ENCODE results near the gene USP32. TPM values are rescaled to one million over a fixed set of nuclear protein-coding genes. Genes with fewer than 3 reads are reported as not detected.

The USP32 gene
- total and polyA plus RNA-seq, 10 of the 15 experiments (the other 5 are each of a cell fraction or from before 2014, with no cell fraction given), result 7.8 to 37.3 (median 25.5) TPM

DNA sequence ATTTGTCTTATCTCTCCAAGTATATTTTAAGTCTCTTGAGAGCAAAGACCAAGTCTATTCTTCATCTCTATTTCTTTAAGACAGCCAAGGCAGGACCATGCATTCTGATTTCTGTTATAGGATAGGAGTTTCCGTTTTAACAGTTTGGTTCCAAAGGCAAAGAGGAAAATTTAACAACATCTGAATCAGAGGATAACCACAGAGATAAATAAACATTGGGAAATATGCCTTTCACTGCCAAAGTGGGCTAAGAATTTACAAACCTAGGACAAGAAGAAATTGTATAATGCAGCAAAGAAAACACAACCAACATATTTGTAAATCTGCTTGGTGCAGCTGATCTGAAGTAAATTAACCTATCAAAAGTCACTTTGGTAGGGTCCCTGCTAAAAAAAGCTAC, 37.7 kb downstream of the USP32 start:
- 43% methylated on average over 1 of the region's 1 CpG for WGBS (ENCODE audit: insufficient coverage, insufficient replicate concordance, low lambda C conversion rate, missing lambda C conversion rate)
- no peak overlapping the region for H2AFZ ChIP-seq (ENCODE audit: control insufficient read depth, low read depth, low read length)
- intact Hi-C loops (cut with micrococcal nuclease; ENCODE audit: unreplicated experiment), result no loop called here
- in situ Hi-C loops (cut with MboI), result no loop called here
- H3K4me1 ChIP-seq (ENCODE audit: control insufficient read depth, insufficient read depth, low read length), result peaks cover 18% of the 10 kb centered on the region; the same call in 1 of the 2 replicates
- BruUV-seq (replicated peaks), result no TSS peak
- no peaks in the 10 kb centered on the region for H3K27me3 ChIP-seq (replicated peaks in 1 of 2; ENCODE audit: control insufficient read depth in 2 of 2, insufficient read depth in 2 of 2, low read length in 1 of 2)
- ATAC-seq (no peak), DNase-seq (ENCODE audit: low read depth, low spot score) (no peak), FAIRE-seq (no peak)
- H3K4me2 ChIP-seq (ENCODE audit: control insufficient read depth, insufficient read depth), result no peak overlapping the region
- POLR2A ChIA-PET, result no interaction called here
- H3K9ac ChIP-seq (ENCODE audit: control insufficient read depth, insufficient read depth, low read length), result no peak overlapping the region
- TF ChIP-seq ETV6 (conservative IDR thresholded peaks at IDR 0.05 in 1 of 2, IDR thresholded peaks at IDR 0.05 in 1 of 2; ENCODE audit: borderline replicate concordance in 1 of 2, low read depth in 1 of 2) (peak in 1 of 2 experiments; percentile 47; a peak in 1 of 4 replicates), SP1 (IDR thresholded peaks at IDR 0.05; ENCODE audit: low read depth, low read length) (no peak)
- CTCF ChIA-PET, result interaction anchor here (0.6 to 1.5 kb wide), 2 partner anchors 15 to 17 kb away, joined by 3 to 8 read pairs; no protein-coding TSS in a partner anchor
- no peak overlapping the region; the same call in 1 of the 2 replicates for H3K27ac ChIP-seq (ENCODE audit: control insufficient read depth, insufficient read depth)
- peaks cover 6% of the 10 kb centered on the region for H3K79me2 ChIP-seq (ENCODE audit: control insufficient read depth, insufficient read depth, low read length)
- no peak overlapping the region for H3K4me3 ChIP-seq
- SMC1A ChIA-PET (ENCODE audit: uncharacterized antibody, unreplicated experiment), result interaction anchor here (1.2 kb wide), 1 partner anchor 24 kb away, joined by 3 read pairs; no protein-coding TSS in a partner anchor
- RAD21 ChIA-PET (ENCODE audit: unreplicated experiment), result interaction anchor here (1.3 kb wide), 1 partner anchor 36 kb away, joined by 3 read pairs; no protein-coding TSS in a partner anchor
- no peaks in the 10 kb centered on the region for H3K36me3 ChIP-seq (ENCODE audit: control insufficient read depth in 2 of 2, insufficient read depth in 2 of 2, low read length in 1 of 2)
- 0 out of 3 replicates have a peak, but pooled peaks cover 2% of the 10 kb centered on the region for H3K9me3 ChIP-seq (replicated peaks; ENCODE audit: control insufficient read depth, insufficient read depth, low read length)
- no peaks in the 10 kb centered on the region for H4K20me1 ChIP-seq (ENCODE audit: control insufficient read depth, insufficient read depth)

- no TSS peak for BruUV-seq (replicated peaks)
- Histone ChIP-seq H3K4me1 (ENCODE audit: control insufficient read depth, insufficient read depth, low read length) (peaks cover 18% of the 10 kb centered on the region; the same call in 1 of the 2 replicates), H3K4me2 (ENCODE audit: control insufficient read depth, insufficient read depth) (no peak overlapping the region), H4K20me1 (ENCODE audit: control insufficient read depth, insufficient read depth) (no peaks in the 10 kb centered on the region), H3K27me3 (replicated peaks in 1 of 2; ENCODE audit: control insufficient read depth in 2 of 2, insufficient read depth in 2 of 2, low read length in 1 of 2) (no peaks in the 10 kb centered on the region), H3K36me3 (ENCODE audit: control insufficient read depth in 2 of 2, insufficient read depth in 2 of 2, low read length in 1 of 2) (no peaks in the 10 kb centered on the region), H3K9ac (ENCODE audit: control insufficient read depth, insufficient read depth, low read length) (no peak overlapping the region), H3K4me3 (no peak overlapping the region), H3K27ac (ENCODE audit: control insufficient read depth, insufficient read depth) (no peak overlapping the region), H3K79me2 (ENCODE audit: control insufficient read depth, insufficient read depth, low read length) (peaks cover 6% of the 10 kb centered on the region), H2AFZ (ENCODE audit: control insufficient read depth, low read depth, low read length) (no peak overlapping the region), H3K9me3 (replicated peaks; ENCODE audit: control insufficient read depth, insufficient read depth, low read length) (0 out of 3 replicates have a peak, but pooled peaks cover 2% of the 10 kb centered on the region)
- ChIA-PET SMC1A (ENCODE audit: uncharacterized antibody, unreplicated experiment) (interaction anchor here (1.2 kb wide), 2 partner anchors 16 to 24 kb away, joined by 3 to 4 read pairs; no protein-coding TSS in a partner anchor), POLR2A (no interaction called here), RAD21 (ENCODE audit: unreplicated experiment) (interaction anchor here (1.3 kb wide), 1 partner anchor 36 kb away, joined by 3 read pairs; no protein-coding TSS in a partner anchor), CTCF (interaction anchor here (1.5 kb wide), 1 partner anchor 14 kb away, joined by 3 read pairs; no protein-coding TSS in a partner anchor)
- ATAC-seq, result no peak
- no peak for FAIRE-seq
- no peak for DNase-seq (ENCODE audit: low read depth, low spot score)
- in situ Hi-C loops (cut with MboI) (no loop called here), intact Hi-C loops (cut with micrococcal nuclease; ENCODE audit: unreplicated experiment) (no loop called here)
- TF ChIP-seq NFXL1 (IDR thresholded peaks at IDR 0.05; ENCODE audit: borderline replicate concordance) (peak; percentile 65; the same call in 1 of the 2 replicates), FOS (IDR thresholded peaks at IDR 0.05; ENCODE audit: borderline replicate concordance, extremely low read depth, insufficient read length) (no peak)
- 99% methylated on average over 4 of the region's 4 CpGs for WGBS (ENCODE audit: insufficient coverage, insufficient replicate concordance, low lambda C conversion rate, missing lambda C conversion rate)
These were observed 38.2 kb downstream of the USP32 start for GRCh38 chr17:60353773-60354172.

Measured in GM12878 (cell line).